ENCODE measurements around the gene SIGLEC12.
A peak's percentile ranks its signal among the peaks of the same experiment; 100 is the strongest.

The SIGLEC12 gene

GRCh38 chr19:51473009-51473707 lies 28.4 kb downstream of the SIGLEC12 start:
- H3K79me2 ChIP-seq = no peaks in the 10 kb centered on the region
- no peaks in the 10 kb centered on the region for H3K27me3 ChIP-seq (ENCODE audit: control insufficient read depth, insufficient read depth, low read length)
- H2AFZ ChIP-seq = no peak overlapping the region
- no peaks in the 10 kb centered on the region for H3K4me1 ChIP-seq
- H3K9ac ChIP-seq = no peak overlapping the region
- TF ChIP-seq CTCF (IDR thresholded peaks at IDR 0.05) = peak; percentile 89
- H3K4me2 ChIP-seq (ENCODE audit: low read length) = no peak overlapping the region
- H3K36me3 ChIP-seq (ENCODE audit: control insufficient read depth, insufficient read depth, low read length) = no peaks in the 10 kb centered on the region
- no peak overlapping the region for H3K27ac ChIP-seq
- no peaks in the 10 kb centered on the region for H3K9me3 ChIP-seq (ENCODE audit: control insufficient read depth, low read length)
- no peak overlapping the region for H3K4me3 ChIP-seq (ENCODE audit: low read depth, low read length)

- Histone ChIP-seq H3K27ac (no peak overlapping the region), H3K27me3 (ENCODE audit: control insufficient read depth, insufficient read depth, low read length) (no peaks in the 10 kb centered on the region)
Measured at GRCh38 chr19:51472607-51473006, 29.0 kb downstream of the SIGLEC12 start.

GRCh38 chr19:51471527-51471926 lies 30.1 kb downstream of the SIGLEC12 start:
- TF ChIP-seq CTCF (IDR thresholded peaks at IDR 0.05) = no peak
- Histone ChIP-seq H3K4me1 (no peaks in the 10 kb centered on the region), H3K9ac (no peak overlapping the region), H3K4me2 (ENCODE audit: low read length) (no peak overlapping the region), H3K4me3 (ENCODE audit: low read depth, low read length) (no peak overlapping the region), H3K9me3 (ENCODE audit: control insufficient read depth, low read length) (no peaks in the 10 kb centered on the region), H2AFZ (no peak overlapping the region), H3K27me3 (ENCODE audit: control insufficient read depth, insufficient read depth, low read length) (no peaks in the 10 kb centered on the region), H3K79me2 (no peaks in the 10 kb centered on the region), H3K27ac (no peak overlapping the region), H3K36me3 (ENCODE audit: control insufficient read depth, insufficient read depth, low read length) (no peaks in the 10 kb centered on the region)

More at GRCh38 chr19:51472607-51473006, 29.0 kb downstream of the SIGLEC12 start:
- Histone ChIP-seq H3K9me3 (ENCODE audit: control insufficient read depth, low read length) (no peaks in the 10 kb centered on the region), H3K4me1 (no peaks in the 10 kb centered on the region), H3K36me3 (ENCODE audit: control insufficient read depth, insufficient read depth, low read length) (no peaks in the 10 kb centered on the region), H3K9ac (no peak overlapping the region), H3K4me2 (ENCODE audit: low read length) (no peak overlapping the region), H3K4me3 (ENCODE audit: low read depth, low read length) (no peak overlapping the region), H3K79me2 (no peaks in the 10 kb centered on the region), H2AFZ (no peak overlapping the region)
- no peak for TF ChIP-seq CTCF (IDR thresholded peaks at IDR 0.05)

- Histone ChIP-seq H2AFZ (no peak overlapping the region), H3K4me1 (no peaks in the 10 kb centered on the region), H3K9me3 (ENCODE audit: control insufficient read depth, low read length) (no peaks in the 10 kb centered on the region), H3K27me3 (ENCODE audit: control insufficient read depth, insufficient read depth, low read length) (no peaks in the 10 kb centered on the region), H3K36me3 (ENCODE audit: control insufficient read depth, insufficient read depth, low read length) (no peaks in the 10 kb centered on the region), H3K9ac (no peak overlapping the region), H3K4me2 (ENCODE audit: low read length) (no peak overlapping the region), H3K27ac (no peak overlapping the region), H3K4me3 (ENCODE audit: low read depth, low read length) (no peak overlapping the region), H3K79me2 (no peaks in the 10 kb centered on the region)
- no peak for TF ChIP-seq CTCF (IDR thresholded peaks at IDR 0.05)
Measured at GRCh38 chr19:51470966-51471365, 30.6 kb downstream of the SIGLEC12 start.

- H2AFZ ChIP-seq = no peak overlapping the region
- H3K9ac ChIP-seq = no peak overlapping the region
- no peaks in the 10 kb centered on the region for H3K9me3 ChIP-seq (ENCODE audit: control insufficient read depth, low read length)
- H3K79me2 ChIP-seq = no peaks in the 10 kb centered on the region
- no peaks in the 10 kb centered on the region for H3K4me1 ChIP-seq
- no peaks in the 10 kb centered on the region for H3K36me3 ChIP-seq (ENCODE audit: control insufficient read depth, insufficient read depth, low read length)
- H3K27me3 ChIP-seq (ENCODE audit: control insufficient read depth, insufficient read depth, low read length) = no peaks in the 10 kb centered on the region
- no peak overlapping the region for H3K27ac ChIP-seq
- no peak overlapping the region for H3K4me2 ChIP-seq (ENCODE audit: low read length)
- no peak for TF ChIP-seq CTCF (IDR thresholded peaks at IDR 0.05)
- H3K4me3 ChIP-seq (ENCODE audit: low read depth, low read length) = no peak overlapping the region
Measured at GRCh38 chr19:51469629-51470028, 32.0 kb downstream of the SIGLEC12 start.
